Activated T-cell treated with anti-CD3 and anti-CD28 coated beads, Interleukin-2, amount 50 U/mL, for 24 hours (primary cell): ENCODE results near the gene DHX36.

Experiments
- DNase-seq: peaks from one replicate; pipeline ENCODE4 v3.0.0-alpha.2; 2020
- H3K27ac Mint-ChIP-seq: 2 replicates; pipeline ENCODE4 v1.8.0; 2020; ENCODE audit warnings: mild to moderate bottlenecking, mixed read lengths
- H3K27me3 Mint-ChIP-seq: 2 replicates; pipeline ENCODE4 v1.8.0; 2020; ENCODE audit warnings: mixed read lengths
- H3K36me3 Mint-ChIP-seq: 2 replicates; pipeline ENCODE4 v1.8.0; 2020; ENCODE audit warnings: low read depth, mixed read lengths
- H3K4me1 Mint-ChIP-seq: 2 replicates; pipeline ENCODE4 v1.8.0; 2020; ENCODE audit warnings: low read depth, mixed read lengths
- H3K4me3 Mint-ChIP-seq: 2 replicates; pipeline ENCODE4 v1.8.0; 2020; ENCODE audit warnings: mild to moderate bottlenecking, moderate library complexity, mixed read lengths
- H3K9me3 Mint-ChIP-seq: 2 replicates; pipeline ENCODE4 v1.8.0; 2020; ENCODE audit warnings: mixed read lengths

DHX36 gene

GRCh38 chr3:154223519-154223918 lies 100.8 kb downstream of the DHX36 start:
- no peak for DNase-seq
- Mint-ChIP-seq H3K27me3 (peaks cover 11% of the 10 kb centered on the region), H3K36me3 (no peaks in the 10 kb centered on the region), H3K27ac (no peak overlapping the region), H3K4me1 (peaks cover 2% of the 10 kb centered on the region), H3K4me3 (no peak overlapping the region), H3K9me3 (no peaks in the 10 kb centered on the region)
